ENCODE measurements around the gene SMIM14. TPM values are rescaled to one million over a fixed set of nuclear protein-coding genes. Genes with fewer than 3 reads are reported as not detected.

Gene SMIM14
- total RNA-seq (ENCODE audit: low replicate concordance) = 31.9 and 97.9 TPM in 2 replicates

GRCh38 chr4:39638354-39639239 lies at the start of gene SMIM14:
Gene SMIM14, minus strand, starts transcription at chr4:39638865. Its CDS starts 33,720 bp downstream, at chr4:39605145.

GRCh38 chr4:39527296-39528060 lies 111.2 kb downstream of the SMIM14 start, which contains the start of gene UGDH:
Gene UGDH, minus strand, starts transcription at chr4:39527439. Its CDS starts 5,927 bp downstream, at chr4:39521512.

Other genes starting within 250 kb of the SMIM14 start
- gene KLB, start 231.9 kb downstream of the SMIM14 start, total RNA-seq (ENCODE audit: low replicate concordance) = not detected in 2 replicates
- gene RPL9, start 179.9 kb downstream of the SMIM14 start, total RNA-seq (ENCODE audit: low replicate concordance) = 579 and 2,607 TPM in 2 replicates
- gene LIAS, start 179.8 kb downstream of the SMIM14 start, total RNA-seq (ENCODE audit: low replicate concordance) = 4.7 and 5.4 TPM in 2 replicates
- 217 and 505 TPM in 2 replicates for gene UGDH, start 111.4 kb downstream of the SMIM14 start, total RNA-seq (ENCODE audit: low replicate concordance)
- gene UBE2K, start 59.3 kb upstream of the SMIM14 start, total RNA-seq (ENCODE audit: low replicate concordance) = 13.6 and 33.1 TPM in 2 replicates

Measured in smooth muscle cell of the coronary artery (primary cell).